HG03135 (cell line): Measurements from ENCODE around the gene CCDC186.
"Not testable (repeated sequence)": the region's sequence is repeated elsewhere in the genome, so short reads cannot be mapped to it uniquely, and the experiment has no call there.

Experiments used
- ATAC-seq: cut with Tn5 transposase; IDR thresholded peaks from one replicate; pipeline ENCODE4 v1.9.1; 2021; ENCODE audit warnings: mild to moderate bottlenecking, moderate library complexity; ENCODE audit not compliant: unreplicated experiment

Gene CCDC186

DNA sequence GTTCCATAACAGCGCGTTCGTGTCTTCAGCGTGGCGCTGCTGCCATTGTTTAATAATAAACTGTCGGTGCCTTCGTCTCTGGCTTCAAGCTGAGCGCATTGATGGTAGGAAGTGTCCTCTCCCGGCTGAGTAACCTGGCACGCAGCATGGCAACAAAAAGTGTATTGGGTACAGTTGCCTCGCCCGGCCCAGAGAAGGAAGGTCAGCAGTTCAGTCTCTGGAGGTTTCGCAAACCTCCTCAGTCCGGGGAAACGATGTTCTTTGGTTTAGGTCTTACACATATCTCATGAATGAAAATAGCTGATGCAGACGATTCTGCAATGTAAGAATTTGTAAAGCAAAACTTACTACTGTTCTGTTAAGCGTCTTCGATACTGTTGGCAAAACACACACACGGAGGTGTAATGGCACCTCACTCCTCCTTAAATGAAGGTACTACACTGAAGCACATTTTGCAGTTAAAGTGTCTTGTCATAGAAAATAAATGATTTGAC lies 739 bp upstream of the CCDC186 start:
- no peak for ATAC-seq

DNA sequence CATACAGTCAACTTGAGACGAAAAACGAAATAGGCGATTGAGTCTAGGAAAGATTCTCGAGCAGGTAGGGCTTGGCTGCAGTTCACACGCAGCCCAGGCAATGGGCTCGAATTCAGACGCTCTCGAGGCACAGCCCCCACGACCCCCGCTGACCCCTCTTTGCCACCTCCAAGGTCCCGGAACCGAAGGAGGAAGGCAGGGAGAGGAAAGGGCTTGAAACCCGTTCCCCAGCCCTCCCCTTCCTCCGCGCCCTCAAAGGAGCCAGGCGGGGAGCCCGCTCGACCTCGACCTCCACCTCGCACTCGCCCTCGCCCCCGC lies 441 bp downstream of the CCDC186 start:
- ATAC-seq: peak; percentile 2

DNA sequence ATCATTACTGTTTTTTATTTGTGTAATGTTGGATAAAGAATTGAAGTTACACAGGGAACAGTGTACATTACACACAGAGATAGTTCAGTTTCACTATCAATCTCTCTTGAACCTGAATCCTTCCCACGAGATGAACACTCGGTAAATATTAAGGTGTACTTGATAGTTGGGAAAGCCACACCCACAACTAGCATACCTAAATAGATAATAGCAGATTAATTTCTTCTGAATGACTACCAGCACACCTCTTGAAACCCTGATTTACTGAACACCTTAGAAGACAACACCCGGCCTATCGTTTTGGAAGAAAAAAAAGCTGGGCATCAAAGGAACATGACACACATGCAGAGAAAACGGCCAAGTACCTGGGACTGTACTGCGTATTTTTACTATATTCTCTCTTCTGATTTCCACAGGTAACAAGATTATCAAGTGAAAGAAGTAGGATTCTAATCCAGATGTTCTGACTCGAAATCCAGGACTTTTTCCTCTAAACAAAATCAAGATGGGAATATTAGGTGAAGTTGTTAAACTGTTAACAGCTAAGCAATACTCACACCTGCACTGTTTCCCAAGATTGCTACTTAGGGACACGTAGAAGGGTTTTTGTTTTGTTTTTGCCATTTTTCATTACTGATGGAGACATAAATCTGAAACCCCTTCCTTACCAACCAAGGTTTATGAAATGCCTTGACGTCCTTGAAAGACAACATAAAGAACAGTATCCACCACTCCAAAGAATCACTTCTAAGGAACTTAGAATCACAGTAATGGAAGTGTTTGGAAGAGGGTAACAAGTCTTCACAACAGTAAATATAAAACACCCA lies 1.0 kb downstream of the CCDC186 start:
- no peak for ATAC-seq

DNA sequence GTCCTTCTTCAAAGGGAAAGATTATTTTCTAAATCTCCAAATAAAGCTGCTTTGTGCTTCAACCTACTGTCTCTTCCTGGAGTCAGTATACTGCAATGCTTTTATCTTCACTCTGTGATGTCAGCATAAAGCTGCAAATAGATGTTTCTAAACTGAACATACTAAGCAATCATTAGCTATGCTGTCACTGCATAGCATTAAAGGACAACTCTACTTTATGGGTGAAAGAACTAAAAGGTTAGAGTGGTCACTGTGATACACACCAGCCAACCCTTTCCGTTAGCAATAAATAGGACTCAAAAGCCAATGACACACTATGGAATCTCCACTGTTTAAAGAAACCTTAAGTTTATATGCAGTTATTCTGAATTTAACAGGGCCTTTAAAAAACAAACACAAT lies 1.8 kb downstream of the CCDC186 start:
- ATAC-seq: no peak

DNA sequence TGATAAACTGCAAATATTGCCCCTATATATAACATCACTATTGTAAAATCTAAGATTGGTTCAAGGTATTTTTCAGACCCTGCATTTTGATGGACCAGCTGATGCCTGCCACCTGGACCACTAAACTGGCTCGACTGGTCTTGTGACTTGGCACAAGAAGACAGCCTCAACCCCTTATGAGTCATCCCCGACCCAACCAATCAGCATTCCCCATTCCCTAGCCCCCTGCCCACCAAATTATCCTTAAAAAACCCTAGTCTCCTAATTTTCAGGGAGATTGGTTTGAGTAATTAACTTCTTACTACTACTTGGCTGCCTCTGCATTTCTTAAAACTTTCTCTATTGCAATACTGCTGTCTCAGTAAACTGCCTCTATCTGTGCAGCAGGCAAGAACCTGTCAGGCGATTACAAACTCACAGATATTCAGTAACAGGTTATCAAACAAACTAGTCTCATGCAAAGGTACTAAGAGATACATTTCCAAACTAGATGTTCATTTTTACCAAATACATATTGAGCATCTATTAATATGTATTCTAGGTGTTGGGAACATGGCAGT lies 5.5 kb downstream of the CCDC186 start:
- no peak for ATAC-seq

DNA sequence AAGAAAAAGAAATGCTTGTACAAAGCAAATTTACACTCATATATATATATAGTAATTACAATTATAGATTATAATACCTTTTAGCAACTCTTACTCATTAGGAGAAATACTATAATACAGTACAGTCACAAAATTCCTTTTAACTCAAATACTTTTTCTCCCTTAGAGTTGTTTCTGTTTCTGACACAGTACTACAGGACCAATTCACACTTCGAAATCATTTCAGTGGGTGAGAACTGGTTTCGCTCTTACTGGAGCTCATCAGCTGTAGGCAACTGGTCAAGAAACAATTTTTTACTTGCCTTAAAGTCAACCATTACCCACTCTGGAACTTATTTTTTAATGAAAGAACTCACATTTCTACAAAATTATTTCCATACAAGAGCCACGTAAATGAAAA lies 6.0 kb downstream of the CCDC186 start:
- no peak for ATAC-seq

DNA sequence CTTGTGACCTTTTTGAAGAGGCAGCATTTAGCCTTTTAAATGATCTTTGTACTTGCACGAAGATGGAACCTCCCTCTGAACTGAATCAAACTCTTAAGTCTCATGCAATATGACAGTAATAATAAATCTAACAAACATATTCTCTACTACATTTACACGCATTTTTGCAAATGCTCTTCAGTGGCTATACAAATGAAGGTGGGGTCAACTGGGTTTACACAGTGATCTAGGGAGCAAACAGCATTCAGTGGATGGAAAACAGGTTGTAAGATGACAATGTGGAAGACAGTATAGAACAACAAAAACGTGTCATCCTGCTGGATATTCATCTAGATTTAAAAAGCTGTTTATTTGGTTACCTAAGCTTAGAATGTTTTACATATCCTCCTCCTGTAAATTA lies 7.5 kb downstream of the CCDC186 start:
- no peak for ATAC-seq

DNA sequence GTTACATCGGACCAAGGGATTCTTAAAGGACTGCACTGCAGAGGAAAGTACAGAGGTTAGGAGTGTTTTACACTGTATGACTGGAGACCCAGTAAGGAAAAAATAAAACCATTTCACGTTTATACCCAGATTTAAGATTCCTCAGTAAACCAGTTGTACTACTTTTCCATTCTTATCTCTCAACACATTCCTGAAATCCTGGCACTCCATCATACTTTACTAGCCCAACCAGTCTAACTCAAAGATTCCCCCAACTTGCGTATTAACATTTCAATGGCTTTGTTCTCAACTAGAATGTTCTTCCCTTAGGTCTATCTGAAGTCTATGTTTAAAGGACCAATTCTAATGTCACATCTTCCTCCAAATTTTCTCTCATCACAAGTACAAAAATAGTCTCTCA lies 8.0 kb downstream of the CCDC186 start:
- ATAC-seq: no peak

DNA sequence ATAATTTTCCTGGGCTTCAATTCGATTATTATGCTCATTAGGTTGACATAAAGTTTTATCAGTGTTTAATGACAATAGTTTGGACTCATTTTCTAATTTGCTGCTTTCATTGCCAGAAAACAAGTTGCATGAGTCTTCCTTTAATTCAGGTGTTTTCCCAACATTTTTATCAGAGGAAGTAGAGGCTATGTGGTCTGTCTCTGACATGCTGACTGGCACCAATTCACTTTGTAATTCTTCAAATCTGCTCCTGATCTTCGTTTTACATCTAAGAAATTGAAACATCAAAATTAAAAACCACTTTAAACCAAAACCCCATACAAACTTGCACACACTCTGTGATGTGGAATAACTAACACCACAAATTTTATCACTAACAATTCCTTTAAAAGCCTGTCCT lies 10.9 kb downstream of the CCDC186 start:
- no peak for ATAC-seq

DNA sequence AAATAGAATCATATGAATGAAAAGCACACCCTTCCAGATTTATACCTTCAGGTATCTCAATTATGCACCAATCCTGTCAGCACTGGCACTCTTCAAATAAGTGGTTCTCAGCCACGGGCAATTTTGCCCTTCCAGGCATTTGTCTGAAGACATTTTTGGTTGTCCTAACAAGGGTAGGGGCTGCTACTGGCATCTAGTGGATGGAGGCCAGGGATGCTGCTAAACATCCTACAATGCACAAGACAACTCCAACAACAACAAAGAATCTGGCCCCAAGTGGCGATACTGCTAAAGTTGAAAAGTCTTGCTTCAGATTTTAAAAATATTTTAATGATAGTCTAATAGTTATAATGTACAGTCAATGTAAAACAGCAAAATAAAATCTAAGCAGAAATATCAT lies 16.1 kb downstream of the CCDC186 start:
- no peak for ATAC-seq

DNA sequence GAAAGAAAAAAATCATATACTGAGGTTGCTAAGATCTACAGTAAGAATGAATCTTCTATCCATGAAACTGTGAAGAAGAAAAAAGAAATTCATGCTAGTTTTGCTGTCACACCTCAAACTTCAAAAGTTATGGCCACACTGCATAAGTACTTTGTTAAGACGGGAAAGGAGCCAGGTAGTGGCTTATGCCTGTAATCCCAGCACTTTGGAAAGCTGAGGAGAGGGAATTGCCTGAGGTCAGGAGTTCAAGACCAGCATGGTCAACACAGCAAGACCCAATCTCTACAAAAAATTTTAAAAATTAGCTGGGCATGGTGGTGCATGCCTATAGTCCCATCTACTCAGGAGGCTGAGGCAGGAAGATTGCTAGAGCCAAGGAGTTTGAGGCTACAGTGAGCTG lies 22.1 kb downstream of the CCDC186 start:
- ATAC-seq: no peak

DNA sequence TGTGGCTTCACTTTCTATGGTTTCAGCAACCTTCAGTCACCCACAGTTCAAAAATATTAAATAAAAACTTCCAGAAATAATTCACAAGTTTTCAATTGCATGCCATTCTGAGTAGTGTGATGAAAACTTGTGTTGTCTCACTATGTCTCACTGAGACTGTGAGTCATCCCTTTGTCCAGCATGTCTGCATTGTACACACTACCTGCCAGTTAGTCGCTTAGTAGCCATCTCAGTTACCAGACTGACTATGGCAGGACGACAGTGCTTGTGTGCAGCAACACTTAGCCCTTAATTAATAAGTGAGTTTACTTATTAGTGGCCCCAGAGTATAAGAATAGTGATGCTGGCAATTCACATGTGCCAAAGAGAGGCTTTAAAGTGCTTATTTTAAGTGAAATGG lies 22.5 kb downstream of the CCDC186 start:
- ATAC-seq: no peak

DNA sequence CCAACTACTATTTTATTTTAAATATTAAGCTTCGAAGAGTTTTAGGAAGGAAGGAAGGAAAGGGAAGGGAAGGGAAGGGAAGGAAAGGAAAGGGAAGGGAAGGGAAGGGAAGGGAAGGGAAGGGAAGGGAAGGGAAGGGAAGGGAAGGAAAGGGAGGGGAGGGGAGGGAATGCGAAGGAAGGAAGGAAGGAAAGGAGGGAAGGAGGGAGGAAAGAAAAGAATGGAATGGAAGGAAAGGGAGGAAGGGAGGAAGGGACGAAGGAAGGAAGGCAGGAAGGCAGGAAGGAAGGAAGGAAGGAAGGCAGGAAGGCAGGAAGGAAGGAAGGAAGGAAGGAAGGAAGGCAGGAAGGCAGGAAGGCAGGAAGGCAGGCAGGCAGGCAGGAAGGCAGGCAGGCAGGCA lies 24.5 kb downstream of the CCDC186 start:
- not testable (repeated sequence) for ATAC-seq

DNA sequence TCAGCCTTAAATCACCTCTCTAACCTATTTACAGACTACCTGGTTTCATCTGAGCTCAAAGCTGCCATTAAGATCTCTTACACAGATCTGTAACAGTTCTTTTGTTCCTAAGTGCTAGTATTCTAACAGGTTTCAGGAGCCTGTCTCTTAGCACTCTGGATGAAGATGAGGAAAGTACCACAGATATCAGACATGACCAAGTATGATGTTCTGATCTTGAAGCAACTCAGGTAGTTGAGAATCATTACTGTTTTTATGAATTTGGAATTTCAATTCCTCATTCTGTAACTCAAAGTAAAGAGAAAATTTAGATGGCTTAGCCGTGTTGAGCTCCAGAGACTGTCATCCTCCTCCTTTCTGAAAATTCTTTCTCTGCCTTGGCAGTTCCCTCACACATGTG lies 30.8 kb downstream of the CCDC186 start:
- no peak for ATAC-seq

DNA sequence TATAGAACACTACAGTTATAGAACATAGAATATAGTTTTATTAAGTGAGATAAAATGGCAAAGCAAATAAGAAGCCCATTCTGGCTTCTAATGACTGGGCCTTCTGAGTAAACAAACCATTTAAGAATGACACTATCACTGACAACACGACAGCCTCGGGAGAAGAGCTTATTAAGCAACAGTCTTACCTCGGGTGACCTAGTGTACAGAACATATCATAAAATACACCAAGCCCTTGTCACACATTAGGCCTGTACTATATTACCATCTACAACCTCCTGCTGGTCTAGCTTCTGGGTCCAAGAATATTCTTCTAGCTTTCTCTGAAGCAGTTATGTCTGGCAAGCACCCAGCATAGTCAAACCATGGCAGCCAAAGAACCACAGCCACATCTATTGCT lies 32.0 kb downstream of the CCDC186 start:
- ATAC-seq: no peak

DNA sequence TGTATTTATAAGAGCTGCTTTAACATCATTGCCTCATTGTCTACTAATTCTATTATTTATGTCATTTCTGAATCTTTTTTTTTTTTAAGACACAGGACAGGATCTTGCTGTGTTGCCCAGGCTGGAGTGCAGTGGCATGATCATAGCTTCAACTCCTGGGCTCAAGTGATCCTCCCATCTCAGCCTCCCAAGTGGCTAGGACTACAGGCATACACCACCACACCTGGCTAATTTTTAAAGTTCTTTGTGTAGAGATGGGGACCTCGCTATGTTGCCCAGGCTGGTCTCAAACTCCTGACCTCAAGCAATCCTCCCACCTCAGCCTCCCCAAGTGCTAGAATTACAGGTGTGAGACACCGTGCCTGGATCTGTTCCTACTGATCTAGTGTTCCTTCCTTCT lies 33.2 kb downstream of the CCDC186 start:
- not testable (repeated sequence) for ATAC-seq

DNA sequence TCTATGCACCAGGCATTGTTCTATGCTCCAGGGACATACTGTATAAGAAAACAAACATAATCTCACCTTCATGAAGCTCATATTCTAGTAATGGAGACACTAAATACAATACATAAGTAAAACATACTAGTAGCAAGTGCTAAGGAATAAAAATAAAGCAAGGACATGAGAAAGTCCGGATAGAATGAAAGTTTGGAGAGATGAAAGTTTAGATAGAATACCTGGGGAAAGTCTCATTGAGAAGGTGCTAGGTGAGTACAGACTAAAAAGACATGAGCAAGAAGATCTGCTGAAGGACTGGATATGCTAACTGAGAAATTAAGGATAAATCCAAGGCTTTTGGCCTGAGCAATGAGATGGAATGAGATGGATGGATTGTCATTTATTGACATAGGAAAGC lies 34.0 kb downstream of the CCDC186 start:
- no peak for ATAC-seq

DNA sequence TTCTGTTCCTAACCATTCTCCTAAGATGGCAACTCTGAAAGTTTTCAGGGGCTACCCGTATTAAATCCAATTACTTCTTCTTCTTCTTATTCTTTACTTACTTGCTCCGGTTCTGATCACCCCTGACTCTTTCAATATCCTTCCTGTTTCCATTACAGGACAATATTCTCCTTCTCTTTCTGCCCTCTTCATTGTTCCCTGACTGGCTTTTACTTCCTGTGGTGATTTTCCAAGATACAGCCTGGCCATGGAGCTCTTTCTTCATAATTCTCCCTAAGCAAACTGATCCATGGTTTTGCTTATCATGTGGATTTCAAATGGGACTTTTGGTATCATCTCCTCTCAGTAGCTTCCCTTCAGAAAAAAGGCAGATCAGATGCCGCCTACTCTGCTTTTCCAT lies 35.4 kb downstream of the CCDC186 start:
- no peak for ATAC-seq

DNA sequence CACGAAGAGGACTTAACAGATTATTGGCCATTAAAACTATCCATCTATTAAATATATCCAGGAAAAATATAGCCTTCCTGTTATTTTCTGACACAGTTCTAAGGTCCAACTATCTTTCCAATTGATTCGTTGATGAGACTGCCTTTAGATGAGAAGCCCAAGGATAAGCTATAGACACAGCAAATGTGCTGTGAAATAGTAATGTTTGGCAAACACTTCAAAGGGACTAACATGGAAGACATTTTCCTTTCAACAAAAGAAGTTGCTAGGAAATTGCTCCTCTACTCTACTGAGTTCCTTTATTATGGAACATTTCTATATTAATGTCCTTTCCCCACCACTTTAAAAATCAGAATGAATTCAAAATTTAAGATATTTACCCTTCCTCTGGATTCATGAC lies 38.5 kb downstream of the CCDC186 start:
- ATAC-seq: no peak

DNA sequence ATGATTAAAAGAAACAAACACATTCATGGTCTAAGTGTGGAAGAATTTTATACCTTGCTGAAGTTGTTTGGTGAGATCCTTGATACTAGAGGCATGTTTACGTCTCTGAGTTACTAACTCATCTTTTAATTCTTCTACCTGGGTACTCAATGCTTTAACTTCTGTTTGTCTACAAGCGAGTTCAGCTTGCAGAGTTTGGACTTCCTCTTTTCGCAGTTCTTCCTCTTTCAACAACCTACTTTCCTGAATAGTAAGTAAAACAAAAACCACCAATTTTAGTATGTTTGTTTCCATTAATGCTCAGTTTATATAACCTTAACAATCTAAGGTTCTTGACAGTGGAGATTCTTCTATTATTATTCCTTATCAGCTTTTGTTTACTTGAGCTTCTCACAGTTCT lies 42.9 kb downstream of the CCDC186 start:
- ATAC-seq: no peak

DNA sequence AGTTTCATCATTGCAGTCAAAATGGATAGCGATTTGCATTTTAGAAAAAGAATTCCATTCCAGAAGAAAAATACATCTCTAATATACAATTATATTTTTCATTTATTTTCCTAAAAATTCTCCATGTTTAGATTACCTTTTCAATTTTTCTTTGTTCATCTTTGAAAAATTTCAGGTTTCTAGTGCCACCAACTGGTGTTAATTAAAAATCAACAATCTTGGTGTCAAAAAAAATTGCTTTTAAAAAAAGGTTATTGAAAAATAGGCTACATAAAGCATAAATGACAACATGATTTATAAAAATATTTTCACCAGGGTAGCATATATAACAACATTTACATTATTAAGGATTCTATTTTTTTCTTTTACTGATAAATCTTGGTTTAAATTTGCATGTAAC lies 53.0 kb downstream of the CCDC186 start:
- no peak for ATAC-seq

DNA sequence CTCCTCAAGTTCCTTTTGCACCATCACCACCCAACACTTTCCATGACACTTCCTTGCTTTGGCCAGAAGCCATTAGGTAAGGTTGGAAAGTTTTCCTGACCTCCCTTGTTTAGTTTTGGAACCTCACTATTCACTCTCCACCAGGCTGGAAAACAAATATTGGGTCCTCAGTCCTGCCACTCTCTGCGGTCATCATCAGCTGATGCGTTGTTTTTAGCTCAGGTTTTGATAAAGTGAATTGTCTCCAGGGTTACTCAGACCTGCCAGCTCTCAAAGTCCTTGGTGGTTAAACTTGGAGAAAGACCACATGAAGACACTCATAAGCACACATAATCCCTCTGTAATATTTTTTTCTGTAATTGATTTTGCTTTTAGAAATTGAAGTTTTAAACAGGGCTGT lies 55.5 kb downstream of the CCDC186 start:
- ATAC-seq: no peak

DNA sequence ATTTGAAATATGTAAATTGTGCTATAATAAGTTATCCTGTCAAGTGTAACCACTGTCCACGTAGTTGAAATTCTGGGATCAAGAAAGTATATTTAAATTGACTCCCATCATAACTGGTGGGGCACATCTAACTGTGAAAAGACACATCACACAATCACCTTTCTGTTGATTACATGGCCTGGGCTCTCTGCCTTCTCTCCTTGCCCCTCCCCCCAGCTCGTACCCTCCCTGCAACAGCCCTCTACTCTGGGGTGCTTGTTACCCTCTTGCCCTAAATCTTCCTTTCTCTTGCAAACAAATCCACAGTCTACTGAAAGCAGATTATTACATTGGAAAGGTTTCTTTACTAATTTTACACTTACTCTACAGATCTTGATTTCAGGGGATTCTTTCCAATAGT lies 56.3 kb downstream of the CCDC186 start:
- no peak for ATAC-seq
